ENCODE results near the gene ATG7. TPM values are rescaled to one million over a fixed set of nuclear protein-coding genes. Genes with fewer than 3 reads are reported as not detected.

Gene ATG7
- total RNA-seq, 4 donors from 2014 or later: 54.8 to 126 (median 100) TPM

DNA sequence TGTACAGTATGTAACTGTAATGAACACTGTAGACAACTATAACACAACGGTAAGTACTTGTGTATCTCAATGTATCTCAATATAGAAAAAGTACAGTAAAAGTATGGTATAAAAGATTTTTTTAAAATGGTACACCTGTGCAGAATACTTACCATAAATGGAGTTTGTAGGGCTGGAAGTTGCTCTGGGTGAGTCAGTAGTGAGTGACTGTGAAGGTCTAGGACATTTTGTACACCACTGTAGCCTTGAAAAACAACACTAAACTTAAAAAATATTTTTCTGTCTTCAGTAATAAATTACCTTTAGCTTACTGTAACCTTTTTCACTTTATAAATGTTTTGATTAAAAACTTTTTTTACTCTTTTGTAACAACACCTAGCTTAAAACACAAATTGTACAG, 142.9 kb downstream of the ATG7 start:
- Histone ChIP-seq H3K27me3 (no peaks in the 10 kb centered on the region), H3K4me3 (no peak overlapping the region), H3K36me3 (no peaks in the 10 kb centered on the region), H3K4me1 (no peaks in the 10 kb centered on the region), H3K27ac (no peak overlapping the region), H3K9me3 (peaks cover 0 to 2% of the 10 kb centered on the region in 2 donors)
- no peak for TF ChIP-seq CTCF (IDR thresholded peaks at IDR 0.05)
- TF ChIP-seq POLR2A (IDR thresholded peaks at IDR 0.05): no peak
- intact Hi-C loops (cut with DNase I; ENCODE audit: low total_unique reads): no loop called here
- DNase-seq: no peak

DNA sequence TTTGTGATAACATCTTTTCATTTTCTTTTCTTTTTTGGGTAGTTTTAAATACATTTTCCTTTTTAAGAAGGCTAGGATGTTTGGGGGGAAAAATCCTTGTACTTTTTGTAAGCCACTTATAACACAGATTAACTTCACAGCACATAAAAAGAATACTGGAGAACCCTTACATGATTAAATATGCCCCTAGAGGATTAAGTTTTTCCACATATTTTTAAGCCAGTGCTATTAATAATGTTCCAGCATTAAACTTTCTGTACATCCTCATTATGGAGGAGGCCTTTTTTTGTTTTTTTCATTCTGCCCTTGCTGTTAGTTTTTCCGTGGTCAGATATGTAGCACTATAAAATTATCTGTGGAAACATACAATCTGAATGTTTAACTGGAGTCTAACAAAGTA, 147.9 kb downstream of the ATG7 start:
- H3K27me3 ChIP-seq: no peaks in the 10 kb centered on the region
- intact Hi-C loops (cut with DNase I; ENCODE audit: low total_unique reads): no loop called here
- H3K4me1 ChIP-seq: no peaks in the 10 kb centered on the region
- no peaks in the 10 kb centered on the region for H3K9me3 ChIP-seq
- H3K36me3 ChIP-seq: no peaks in the 10 kb centered on the region
- H3K4me3 ChIP-seq: no peak overlapping the region
- TF ChIP-seq CTCF (IDR thresholded peaks at IDR 0.05): no peak
- DNase-seq: no peak
- no peak overlapping the region for H3K27ac ChIP-seq

GRCh38 chr3:11422291-11422690, 150.1 kb downstream of the ATG7 start:
- intact Hi-C loops (cut with DNase I; ENCODE audit: low total_unique reads): no loop called here
- Histone ChIP-seq H3K27me3 (no peaks in the 10 kb centered on the region), H3K4me3 (no peak overlapping the region), H3K27ac (no peak overlapping the region), H3K36me3 (no peaks in the 10 kb centered on the region), H3K9me3 (no peaks in the 10 kb centered on the region), H3K4me1 (no peaks in the 10 kb centered on the region)
- no peak for DNase-seq
- TF ChIP-seq POLR2A (IDR thresholded peaks at IDR 0.05): no peak
- TF ChIP-seq CTCF (IDR thresholded peaks at IDR 0.05): no peak

GRCh38 chr3:11423868-11424267, 151.7 kb downstream of the ATG7 start:
- TF ChIP-seq POLR2A (IDR thresholded peaks at IDR 0.05) (no peak), CTCF (IDR thresholded peaks at IDR 0.05) (no peak)

DNA sequence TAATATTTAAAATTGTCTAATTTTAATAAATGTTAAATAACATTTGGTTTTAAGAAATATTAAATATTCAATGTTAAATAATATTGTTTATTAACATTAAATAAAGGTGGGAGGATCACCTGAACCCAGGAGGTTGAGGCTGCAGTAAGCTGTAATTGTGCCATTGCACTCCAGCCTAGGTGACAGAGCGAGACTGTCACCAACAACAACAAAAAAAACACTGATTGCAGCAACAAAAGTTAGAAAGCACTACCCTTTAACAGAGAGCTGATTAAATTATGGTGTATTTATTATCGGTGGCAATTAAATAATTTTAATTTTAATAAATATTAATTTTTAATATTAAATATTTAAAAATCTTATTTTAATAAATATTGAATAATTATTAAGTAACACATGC, 152.1 kb downstream of the ATG7 start:
- Histone ChIP-seq H3K27me3 (no peaks in the 10 kb centered on the region), H3K27ac (no peak overlapping the region), H3K9me3 (no peaks in the 10 kb centered on the region), H3K4me3 (no peak overlapping the region), H3K36me3 (no peaks in the 10 kb centered on the region), H3K4me1 (no peaks in the 10 kb centered on the region)
- intact Hi-C loops (cut with DNase I; ENCODE audit: low total_unique reads): no loop called here
- TF ChIP-seq CTCF (IDR thresholded peaks at IDR 0.05) (no peak), POLR2A (IDR thresholded peaks at IDR 0.05) (no peak)
- DNase-seq: no peak

More at GRCh38 chr3:11423868-11424267, 151.7 kb downstream of the ATG7 start:
- intact Hi-C loops (cut with DNase I; ENCODE audit: low total_unique reads): no loop called here
- Histone ChIP-seq H3K36me3 (no peaks in the 10 kb centered on the region), H3K27ac (no peak overlapping the region), H3K27me3 (no peaks in the 10 kb centered on the region), H3K9me3 (no peaks in the 10 kb centered on the region), H3K4me3 (no peak overlapping the region), H3K4me1 (no peaks in the 10 kb centered on the region)
- no peak for DNase-seq

Measured in uterus (tissue), 4 donors.